MCF 10A (cell line): ENCODE data around the gene PIAS4. TPM values are rescaled to one million over a fixed set of nuclear protein-coding genes. Genes with fewer than 3 reads are reported as not detected.

ENCODE experiments used
- BruUV-seq: library from RNA; stranded (reverse); fragments of 400-500 nt; replicated peaks from 2 replicates; lab custom pipeline; 2021; lab: Mats Ljungman, UMichigan
- CTCF ChIA-PET: fragments of 300-600 bp; sonication (Branson Sonifier 250); formaldehyde crosslinking; extraction: SDS; loops from one replicate; lab custom pipeline; 2021; ENCODE audit warnings: antibody characterized with exemption, inconsistent platforms; lab: Yijun Ruan, JAX
- POLR2A ChIA-PET: fragments of 300-600, 350-650 bp; sonication (Branson Sonifier 250); formaldehyde crosslinking; extraction: SDS; loops from one replicate; lab custom pipeline; 2020; ENCODE audit warnings: antibody characterized with exemption, inconsistent platforms; lab: Yijun Ruan, JAX
- DNase-seq: peaks from one replicate; pipeline ENCODE4 v3.0.0-alpha.2; 2018; ENCODE audit not compliant: unreplicated experiment
- H3K27ac Mint-ChIP-seq: one replicate; pipeline ENCODE4 v1.8.0; 2022; ENCODE audit warnings: mild to moderate bottlenecking, low read depth, mixed read lengths; ENCODE audit not compliant: unreplicated experiment
- H3K27me3 Mint-ChIP-seq: one replicate; pipeline ENCODE4 v1.8.0; 2022; ENCODE audit warnings: mixed read lengths; ENCODE audit not compliant: insufficient read depth, unreplicated experiment
- H3K36me3 Mint-ChIP-seq: one replicate; pipeline ENCODE4 v1.8.0; 2022; ENCODE audit warnings: mild to moderate bottlenecking, moderate library complexity, mixed read lengths; ENCODE audit not compliant: insufficient read depth, unreplicated experiment
- H3K4me1 Mint-ChIP-seq: one replicate; pipeline ENCODE4 v1.8.0; 2022; ENCODE audit warnings: mixed read lengths; ENCODE audit not compliant: insufficient read depth, unreplicated experiment
- H3K4me3 Mint-ChIP-seq: one replicate; pipeline ENCODE4 v1.8.0; 2022; ENCODE audit warnings: mild to moderate bottlenecking, moderate library complexity, mixed read lengths; ENCODE audit not compliant: unreplicated experiment
- H3K9me3 Mint-ChIP-seq: one replicate; pipeline ENCODE4 v1.8.0; 2022; ENCODE audit warnings: mixed read lengths; ENCODE audit not compliant: unreplicated experiment
- intact Hi-C: fragments of 100-400 bp; cut with micrococcal nuclease; formaldehyde crosslinking; loops from 2 replicates; pipeline ENCODE4 v1.14.1; 2022
- total RNA-seq: library from RNA; stranded (reverse); gene quantifications from 2 replicates; pipeline ENCODE4 v1.2.3, GENCODE V29; 2022
- TF ChIP-seq, protein P1 (sequence below): fragments of 200-600 bp; IDR thresholded peaks from one replicate; pipeline ENCODE4 v1.8.0; 2022; ENCODE audit warnings: antibody characterized with exemption, mild to moderate bottlenecking; ENCODE audit not compliant: unreplicated experiment

The PIAS4 gene
- total RNA-seq, 1 experiment from 2014 or later: 15.1 TPM

DNA sequence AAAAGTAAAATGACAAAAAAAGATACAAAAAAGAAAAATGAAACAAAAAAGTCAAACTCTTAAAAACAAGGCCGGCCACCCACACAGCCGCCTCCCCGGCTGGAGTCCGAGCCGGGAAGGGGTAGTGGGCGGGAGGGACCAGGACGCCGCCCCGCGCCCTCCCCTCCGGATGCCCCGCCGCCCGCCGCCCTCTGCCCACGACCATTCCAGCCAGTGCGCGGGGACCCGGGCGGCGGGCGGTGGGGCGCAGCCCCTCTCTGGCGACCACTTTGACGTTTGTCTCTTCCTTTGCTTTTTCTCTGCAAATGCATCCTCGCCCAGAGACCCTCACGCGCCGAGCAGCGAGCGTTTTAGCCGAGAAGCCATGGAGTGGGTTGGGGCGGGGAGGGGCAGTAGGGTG lies 30.5 kb downstream of the PIAS4 start:
- H3K27ac Mint-ChIP-seq: no peak overlapping the region
- H3K36me3 Mint-ChIP-seq: peaks cover 43% of the 10 kb centered on the region
- CTCF ChIA-PET: no interaction called here
- H3K9me3 Mint-ChIP-seq: no peaks in the 10 kb centered on the region
- no peak for DNase-seq
- BruUV-seq: no TSS peak
- TF ChIP-seq, protein P1, sequence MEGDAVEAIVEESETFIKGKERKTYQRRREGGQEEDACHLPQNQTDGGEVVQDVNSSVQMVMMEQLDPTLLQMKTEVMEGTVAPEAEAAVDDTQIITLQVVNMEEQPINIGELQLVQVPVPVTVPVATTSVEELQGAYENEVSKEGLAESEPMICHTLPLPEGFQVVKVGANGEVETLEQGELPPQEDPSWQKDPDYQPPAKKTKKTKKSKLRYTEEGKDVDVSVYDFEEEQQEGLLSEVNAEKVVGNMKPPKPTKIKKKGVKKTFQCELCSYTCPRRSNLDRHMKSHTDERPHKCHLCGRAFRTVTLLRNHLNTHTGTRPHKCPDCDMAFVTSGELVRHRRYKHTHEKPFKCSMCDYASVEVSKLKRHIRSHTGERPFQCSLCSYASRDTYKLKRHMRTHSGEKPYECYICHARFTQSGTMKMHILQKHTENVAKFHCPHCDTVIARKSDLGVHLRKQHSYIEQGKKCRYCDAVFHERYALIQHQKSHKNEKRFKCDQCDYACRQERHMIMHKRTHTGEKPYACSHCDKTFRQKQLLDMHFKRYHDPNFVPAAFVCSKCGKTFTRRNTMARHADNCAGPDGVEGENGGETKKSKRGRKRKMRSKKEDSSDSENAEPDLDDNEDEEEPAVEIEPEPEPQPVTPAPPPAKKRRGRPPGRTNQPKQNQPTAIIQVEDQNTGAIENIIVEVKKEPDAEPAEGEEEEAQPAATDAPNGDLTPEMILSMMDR: no peak
- no peaks in the 10 kb centered on the region for H3K27me3 Mint-ChIP-seq
- no peaks in the 10 kb centered on the region for H3K4me1 Mint-ChIP-seq
- no peak overlapping the region for H3K4me3 Mint-ChIP-seq
- POLR2A ChIA-PET: no interaction called here
- intact Hi-C loops: no loop called here

DNA sequence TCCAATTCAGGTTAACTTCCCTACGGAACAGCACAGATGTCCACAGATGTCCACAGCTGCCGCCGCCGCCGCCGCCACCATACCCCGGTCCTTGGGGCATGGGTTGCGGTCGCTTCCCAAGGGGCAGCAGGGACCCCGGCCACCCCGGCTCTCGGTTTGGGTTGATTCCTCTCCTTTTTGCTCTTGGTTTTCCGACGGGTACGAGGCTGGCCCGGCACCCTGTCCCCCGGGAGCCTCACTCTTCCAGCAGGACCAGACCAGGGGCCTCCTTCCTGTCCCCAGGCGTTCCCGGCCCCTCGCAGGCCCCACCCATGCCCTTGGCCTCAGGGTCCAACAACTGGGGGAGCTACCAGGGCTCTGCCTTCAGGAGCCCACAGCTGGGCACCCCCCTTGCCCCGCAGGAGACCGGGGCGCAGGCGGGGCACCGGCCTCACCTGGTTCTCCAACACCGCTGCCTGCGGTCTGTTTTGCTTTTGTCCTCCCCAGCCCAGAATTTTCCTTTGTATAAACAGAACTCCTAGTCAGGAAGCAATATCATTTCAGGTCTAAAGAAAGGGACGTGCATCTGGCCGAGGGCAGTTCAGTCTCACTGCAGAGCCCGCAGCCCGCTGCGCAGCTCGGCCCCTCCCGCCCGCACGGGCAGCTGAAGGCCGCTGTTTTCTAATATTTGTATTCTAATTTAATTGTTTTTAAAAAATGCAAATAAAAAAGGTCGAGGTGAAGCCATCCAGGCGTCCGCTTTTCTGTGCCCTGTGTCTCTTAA lies 31.3 kb downstream of the PIAS4 start:
- intact Hi-C loops: no loop called here
- Mint-ChIP-seq H3K4me3 (no peak overlapping the region), H3K4me1 (no peaks in the 10 kb centered on the region), H3K27ac (no peak overlapping the region), H3K27me3 (no peaks in the 10 kb centered on the region), H3K36me3 (peaks cover 43% of the 10 kb centered on the region), H3K9me3 (no peaks in the 10 kb centered on the region)
- no peak for DNase-seq
- TF ChIP-seq, protein P1: no peak
- ChIA-PET CTCF (no interaction called here), POLR2A (no interaction called here)
- TSS peak; percentile 17 for BruUV-seq

DNA sequence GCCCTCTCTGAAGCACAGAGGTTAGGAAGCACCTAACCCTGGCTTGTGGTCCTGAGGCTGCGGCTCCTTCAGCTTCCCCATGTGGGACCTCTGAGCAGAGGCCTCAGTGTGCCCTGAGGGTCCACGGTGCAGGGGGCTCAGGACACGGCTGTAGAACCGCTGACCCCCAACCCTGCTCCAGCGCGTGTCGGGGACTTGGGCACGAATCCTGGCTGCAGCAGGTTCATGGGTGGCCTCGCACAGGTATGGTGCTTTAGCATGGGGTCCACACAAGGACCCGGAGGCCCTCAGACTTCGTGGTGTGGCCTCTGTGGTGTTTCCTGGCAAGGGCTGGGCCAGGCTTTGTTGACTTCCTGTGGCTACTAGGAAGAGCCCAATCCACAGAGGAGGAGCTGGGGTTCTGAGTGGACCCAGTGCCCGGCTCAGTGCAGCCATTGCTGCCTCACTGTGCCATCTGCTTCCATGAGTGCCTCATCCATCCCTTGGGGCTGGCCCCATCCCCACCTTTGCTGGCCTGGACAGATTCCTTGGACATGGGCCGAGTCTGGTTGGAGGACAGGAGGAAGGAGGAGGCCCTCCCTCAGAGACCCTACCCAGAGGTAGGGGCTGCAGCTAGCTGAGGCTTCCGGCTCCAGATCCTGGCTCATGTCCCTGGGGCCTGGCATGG lies 34.7 kb downstream of the PIAS4 start:
- Mint-ChIP-seq H3K27ac (no peak overlapping the region), H3K27me3 (no peaks in the 10 kb centered on the region), H3K36me3 (peaks cover 75% of the 10 kb centered on the region), H3K4me3 (no peak overlapping the region), H3K9me3 (no peaks in the 10 kb centered on the region), H3K4me1 (no peaks in the 10 kb centered on the region)
- DNase-seq: no peak
- TF ChIP-seq, protein P1: no peak
- intact Hi-C loops: no loop called here
- no TSS peak for BruUV-seq
- CTCF ChIA-PET: interaction anchor here (0.7 kb wide), 2 partner anchors 192 to 425 kb away, joined by 3 read pairs; no protein-coding TSS in a partner anchor
- POLR2A ChIA-PET: interaction anchor here (1.5 kb wide), 1 partner anchor 10 kb away, joined by 4 read pairs; no protein-coding TSS in a partner anchor

DNA sequence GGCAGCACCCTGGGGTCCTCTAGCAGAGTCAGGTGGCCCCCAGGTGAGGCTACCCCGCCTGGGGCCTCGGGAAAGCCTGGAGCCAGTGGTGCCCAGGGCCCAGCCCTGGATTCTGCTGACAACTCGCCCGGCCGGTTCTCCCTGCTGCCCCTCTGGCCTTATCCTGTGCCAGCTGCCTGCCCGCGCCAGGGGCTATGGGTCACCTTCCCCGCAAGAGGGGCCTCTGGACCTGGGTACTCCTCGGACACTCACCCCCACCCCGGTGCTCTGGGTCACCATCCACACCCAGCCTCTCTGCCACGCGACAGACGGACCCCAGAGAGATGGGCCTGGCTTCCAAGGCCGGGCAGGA lies 35.2 kb downstream of the PIAS4 start:
- H3K36me3 Mint-ChIP-seq: peaks cover 77% of the 10 kb centered on the region
- POLR2A ChIA-PET: no interaction called here
- no TSS peak for BruUV-seq
- TF ChIP-seq, protein P1: no peak
- no peaks in the 10 kb centered on the region for H3K9me3 Mint-ChIP-seq
- no peaks in the 10 kb centered on the region for H3K27me3 Mint-ChIP-seq
- H3K4me3 Mint-ChIP-seq: no peak overlapping the region
- DNase-seq: no peak
- H3K27ac Mint-ChIP-seq: no peak overlapping the region
- H3K4me1 Mint-ChIP-seq: no peaks in the 10 kb centered on the region
- intact Hi-C loops: no loop called here
- CTCF ChIA-PET: interaction anchor here (0.6 kb wide), 1 partner anchor 10 kb away, joined by 3 read pairs; no protein-coding TSS in a partner anchor
